ENCODE data around the gene TYW3.
A peak's percentile ranks its signal among the peaks of the same experiment; 100 is the strongest.

TYW3 gene

DNA sequence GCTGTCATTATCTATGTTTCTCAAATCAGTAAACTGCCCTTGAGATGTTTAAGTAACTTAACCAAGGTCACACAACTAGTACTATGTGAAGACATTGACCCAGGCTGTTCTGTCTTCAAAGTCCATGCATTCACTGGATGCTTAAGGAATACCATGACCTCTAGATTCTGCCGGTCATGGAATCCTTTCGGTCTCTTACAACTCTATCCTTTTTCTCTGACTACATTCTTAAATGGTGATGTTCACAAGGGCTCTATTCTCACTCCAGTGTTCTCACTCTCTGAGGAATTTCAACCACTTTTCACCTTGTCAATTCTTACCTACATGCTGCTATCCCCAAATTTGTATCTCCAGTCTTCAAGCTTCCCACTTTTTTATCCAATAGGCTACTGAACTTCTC lies 15.3 kb upstream of the TYW3 start (continued):
- TF ChIP-seq, protein P1, sequence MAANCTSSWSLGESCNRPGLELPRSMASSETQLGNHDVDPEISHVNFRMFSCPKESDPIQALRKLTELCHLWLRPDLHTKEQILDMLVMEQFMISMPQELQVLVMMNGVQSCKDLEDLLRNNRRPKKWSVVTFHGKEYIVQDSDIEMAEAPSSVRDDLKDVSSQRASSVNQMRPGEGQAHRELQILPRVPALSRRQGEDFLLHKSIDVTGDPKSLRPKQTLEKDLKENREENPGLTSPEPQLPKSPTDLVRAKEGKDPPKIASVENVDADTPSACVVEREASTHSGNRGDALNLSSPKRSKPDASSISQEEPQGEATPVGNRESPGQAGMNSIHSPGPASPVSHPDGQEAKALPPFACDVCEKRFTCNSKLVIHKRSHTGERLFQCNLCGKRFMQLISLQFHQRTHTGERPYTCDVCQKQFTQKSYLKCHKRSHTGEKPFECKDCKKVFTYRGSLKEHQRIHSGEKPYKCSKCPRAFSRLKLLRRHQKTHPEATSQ (tag by site-specific recombination; IDR thresholded peaks at IDR 0.05): no peak
- TF ChIP-seq ZNF114 (tag by site-specific recombination; IDR thresholded peaks at IDR 0.05) (no peak), TRIM28 (IDR thresholded peaks at IDR 0.05; ENCODE audit: borderline replicate concordance, low read length) (no peak), ZNF354C (tag by site-specific recombination; IDR thresholded peaks at IDR 0.05; ENCODE audit: borderline replicate concordance, low read depth) (no peak), HOXC10 (CRISPR knock-in tag; IDR thresholded peaks at IDR 0.05) (no peak), ZNF202 (tag by site-specific recombination; IDR thresholded peaks at IDR 0.05; ENCODE audit: borderline replicate concordance) (no peak), ZNF768 (tag by site-specific recombination; IDR thresholded peaks at IDR 0.05) (no peak)
- TF ChIP-seq, protein P2, sequence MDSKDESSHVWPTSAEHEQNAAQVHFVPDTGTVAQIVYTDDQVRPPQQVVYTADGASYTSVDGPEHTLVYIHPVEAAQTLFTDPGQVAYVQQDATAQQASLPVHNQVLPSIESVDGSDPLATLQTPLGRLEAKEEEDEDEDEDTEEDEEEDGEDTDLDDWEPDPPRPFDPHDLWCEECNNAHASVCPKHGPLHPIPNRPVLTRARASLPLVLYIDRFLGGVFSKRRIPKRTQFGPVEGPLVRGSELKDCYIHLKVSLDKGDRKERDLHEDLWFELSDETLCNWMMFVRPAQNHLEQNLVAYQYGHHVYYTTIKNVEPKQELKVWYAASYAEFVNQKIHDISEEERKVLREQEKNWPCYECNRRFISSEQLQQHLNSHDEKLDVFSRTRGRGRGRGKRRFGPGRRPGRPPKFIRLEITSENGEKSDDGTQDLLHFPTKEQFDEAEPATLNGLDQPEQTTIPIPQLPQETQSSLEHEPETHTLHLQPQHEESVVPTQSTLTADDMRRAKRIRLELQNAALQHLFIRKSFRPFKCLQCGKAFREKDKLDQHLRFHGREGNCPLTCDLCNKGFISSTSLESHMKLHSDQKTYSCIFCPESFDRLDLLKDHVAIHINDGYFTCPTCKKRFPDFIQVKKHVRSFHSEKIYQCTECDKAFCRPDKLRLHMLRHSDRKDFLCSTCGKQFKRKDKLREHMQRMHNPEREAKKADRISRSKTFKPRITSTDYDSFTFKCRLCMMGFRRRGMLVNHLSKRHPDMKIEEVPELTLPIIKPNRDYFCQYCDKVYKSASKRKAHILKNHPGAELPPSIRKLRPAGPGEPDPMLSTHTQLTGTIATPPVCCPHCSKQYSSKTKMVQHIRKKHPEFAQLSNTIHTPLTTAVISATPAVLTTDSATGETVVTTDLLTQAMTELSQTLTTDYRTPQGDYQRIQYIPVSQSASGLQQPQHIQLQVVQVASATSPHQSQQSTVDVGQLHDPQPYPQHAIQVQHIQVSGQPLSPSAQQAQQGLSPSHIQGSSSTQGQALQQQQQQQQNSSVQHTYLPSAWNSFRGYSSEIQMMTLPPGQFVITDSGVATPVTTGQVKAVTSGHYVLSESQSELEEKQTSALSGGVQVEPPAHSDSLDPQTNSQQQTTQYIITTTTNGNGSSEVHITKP (tag by site-specific recombination; IDR thresholded peaks at IDR 0.05): no peak
- TF ChIP-seq, protein P3, sequence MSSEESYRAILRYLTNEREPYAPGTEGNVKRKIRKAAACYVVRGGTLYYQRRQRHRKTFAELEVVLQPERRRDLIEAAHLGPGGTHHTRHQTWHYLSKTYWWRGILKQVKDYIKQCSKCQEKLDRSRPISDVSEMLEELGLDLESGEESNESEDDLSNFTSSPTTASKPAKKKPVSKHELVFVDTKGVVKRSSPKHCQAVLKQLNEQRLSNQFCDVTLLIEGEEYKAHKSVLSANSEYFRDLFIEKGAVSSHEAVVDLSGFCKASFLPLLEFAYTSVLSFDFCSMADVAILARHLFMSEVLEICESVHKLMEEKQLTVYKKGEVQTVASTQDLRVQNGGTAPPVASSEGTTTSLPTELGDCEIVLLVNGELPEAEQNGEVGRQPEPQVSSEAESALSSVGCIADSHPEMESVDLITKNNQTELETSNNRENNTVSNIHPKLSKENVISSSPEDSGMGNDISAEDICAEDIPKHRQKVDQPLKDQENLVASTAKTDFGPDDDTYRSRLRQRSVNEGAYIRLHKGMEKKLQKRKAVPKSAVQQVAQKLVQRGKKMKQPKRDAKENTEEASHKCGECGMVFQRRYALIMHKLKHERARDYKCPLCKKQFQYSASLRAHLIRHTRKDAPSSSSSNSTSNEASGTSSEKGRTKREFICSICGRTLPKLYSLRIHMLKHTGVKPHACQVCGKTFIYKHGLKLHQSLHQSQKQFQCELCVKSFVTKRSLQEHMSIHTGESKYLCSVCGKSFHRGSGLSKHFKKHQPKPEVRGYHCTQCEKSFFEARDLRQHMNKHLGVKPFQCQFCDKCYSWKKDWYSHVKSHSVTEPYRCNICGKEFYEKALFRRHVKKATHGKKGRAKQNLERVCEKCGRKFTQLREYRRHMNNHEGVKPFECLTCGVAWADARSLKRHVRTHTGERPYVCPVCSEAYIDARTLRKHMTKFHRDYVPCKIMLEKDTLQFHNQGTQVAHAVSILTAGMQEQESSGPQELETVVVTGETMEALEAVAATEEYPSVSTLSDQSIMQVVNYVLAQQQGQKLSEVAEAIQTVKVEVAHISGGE (tag by site-specific recombination; conservative IDR thresholded peaks at IDR 0.05; ENCODE audit: low read depth): no peak
- TF ChIP-seq, protein P4, sequence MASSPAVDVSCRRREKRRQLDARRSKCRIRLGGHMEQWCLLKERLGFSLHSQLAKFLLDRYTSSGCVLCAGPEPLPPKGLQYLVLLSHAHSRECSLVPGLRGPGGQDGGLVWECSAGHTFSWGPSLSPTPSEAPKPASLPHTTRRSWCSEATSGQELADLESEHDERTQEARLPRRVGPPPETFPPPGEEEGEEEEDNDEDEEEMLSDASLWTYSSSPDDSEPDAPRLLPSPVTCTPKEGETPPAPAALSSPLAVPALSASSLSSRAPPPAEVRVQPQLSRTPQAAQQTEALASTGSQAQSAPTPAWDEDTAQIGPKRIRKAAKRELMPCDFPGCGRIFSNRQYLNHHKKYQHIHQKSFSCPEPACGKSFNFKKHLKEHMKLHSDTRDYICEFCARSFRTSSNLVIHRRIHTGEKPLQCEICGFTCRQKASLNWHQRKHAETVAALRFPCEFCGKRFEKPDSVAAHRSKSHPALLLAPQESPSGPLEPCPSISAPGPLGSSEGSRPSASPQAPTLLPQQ (tag by site-specific recombination; IDR thresholded peaks at IDR 0.05): no peak
- TF ChIP-seq, protein P5, sequence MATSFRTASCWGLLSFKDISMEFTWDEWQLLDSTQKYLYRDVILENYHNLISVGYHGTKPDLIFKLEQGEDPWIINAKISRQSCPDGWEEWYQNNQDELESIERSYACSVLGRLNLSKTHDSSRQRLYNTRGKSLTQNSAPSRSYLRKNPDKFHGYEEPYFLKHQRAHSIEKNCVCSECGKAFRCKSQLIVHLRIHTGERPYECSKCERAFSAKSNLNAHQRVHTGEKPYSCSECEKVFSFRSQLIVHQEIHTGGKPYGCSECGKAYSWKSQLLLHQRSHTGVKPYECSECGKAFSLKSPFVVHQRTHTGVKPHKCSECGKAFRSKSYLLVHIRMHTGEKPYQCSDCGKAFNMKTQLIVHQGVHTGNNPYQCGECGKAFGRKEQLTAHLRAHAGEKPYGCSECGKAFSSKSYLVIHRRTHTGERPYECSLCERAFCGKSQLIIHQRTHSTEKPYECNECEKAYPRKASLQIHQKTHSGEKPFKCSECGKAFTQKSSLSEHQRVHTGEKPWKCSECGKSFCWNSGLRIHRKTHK (tag by site-specific recombination; IDR thresholded peaks at IDR 0.05): no peak

DNA sequence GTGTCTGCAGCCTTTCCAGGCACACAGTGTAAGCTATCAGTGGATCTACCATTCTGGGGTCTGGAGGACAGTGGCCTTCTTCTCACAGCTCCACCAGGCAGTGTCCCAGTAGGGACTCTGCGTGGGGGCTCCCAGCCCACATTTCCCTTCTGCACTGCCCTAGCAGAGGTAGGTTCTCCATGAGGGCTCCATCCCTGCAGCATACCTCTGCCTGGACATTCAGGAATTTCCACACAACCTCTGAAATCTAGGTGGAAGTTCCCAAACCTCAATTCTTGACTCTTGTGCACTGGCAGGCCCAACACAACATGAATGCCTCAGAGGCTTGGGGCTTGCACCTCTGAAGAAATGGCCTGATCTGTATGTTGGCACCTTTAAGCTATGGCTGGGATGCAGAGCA lies 6.9 kb upstream of the TYW3 start:
- Histone ChIP-seq H3K9me3 (ENCODE audit: control insufficient read depth, insufficient read depth, low read depth, low read length) (no peaks in the 10 kb centered on the region), H3K27ac (ENCODE audit: extremely low read depth, low read depth, low read length) (no peak overlapping the region), H3K4me3 (ENCODE audit: low read depth, low read length) (no peak overlapping the region), H3K4me1 (ENCODE audit: control insufficient read depth, insufficient read depth, low read length) (no peaks in the 10 kb centered on the region), H3K36me3 (ENCODE audit: control insufficient read depth in 2 of 2, insufficient read depth in 1 of 2, low read length in 2 of 2) (peaks cover 0 to 20% of the 10 kb centered on the region in 2 experiments; a peak in 1 of 3 replicates)
- CTCF ChIA-PET: no interaction called here
- POLR2A ChIA-PET: no interaction called here
- TF ChIP-seq, protein P6, sequence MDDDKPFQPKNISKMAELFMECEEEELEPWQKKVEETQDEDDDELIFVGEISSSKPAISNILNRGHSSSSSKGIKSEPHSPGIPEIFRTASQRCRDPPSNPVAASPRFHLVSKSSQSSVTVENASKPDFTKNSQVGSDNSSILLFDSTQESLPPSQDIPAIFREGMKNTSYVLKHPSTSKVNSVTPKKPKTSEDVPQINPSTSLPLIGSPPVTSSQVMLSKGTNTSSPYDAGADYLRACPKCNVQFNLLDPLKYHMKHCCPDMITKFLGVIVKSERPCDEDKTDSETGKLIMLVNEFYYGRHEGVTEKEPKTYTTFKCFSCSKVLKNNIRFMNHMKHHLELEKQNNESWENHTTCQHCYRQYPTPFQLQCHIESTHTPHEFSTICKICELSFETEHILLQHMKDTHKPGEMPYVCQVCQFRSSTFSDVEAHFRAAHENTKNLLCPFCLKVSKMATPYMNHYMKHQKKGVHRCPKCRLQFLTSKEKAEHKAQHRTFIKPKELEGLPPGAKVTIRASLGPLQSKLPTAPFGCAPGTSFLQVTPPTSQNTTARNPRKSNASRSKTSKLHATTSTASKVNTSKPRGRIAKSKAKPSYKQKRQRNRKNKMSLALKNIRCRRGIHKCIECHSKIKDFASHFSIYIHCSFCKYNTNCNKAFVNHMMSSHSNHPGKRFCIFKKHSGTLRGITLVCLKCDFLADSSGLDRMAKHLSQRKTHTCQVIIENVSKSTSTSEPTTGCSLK (tag by site-specific recombination; IDR thresholded peaks at IDR 0.05): no peak
- TF ChIP-seq SETDB1 (IDR thresholded peaks at IDR 0.05; ENCODE audit: insufficient read length, low read length): peak; percentile 49
